GM12801 (cell line): ENCODE results near the gene NFIX.

ENCODE experiments used
- CTCF ChIP-seq: IDR thresholded peaks from one replicate; pipeline ENCODE4 v1.5.1; 2011; ENCODE audit warnings: control low read depth; ENCODE audit not compliant: insufficient read length; ENCODE audit errors: extremely low read depth

The NFIX gene

GRCh38 chr19:12994701-12995595 lies at the start of gene NFIX:
NFIX (plus strand) TSS chr19:12995475; CDS start chr19:12995838, 363 bp downstream.
- no peak for TF ChIP-seq CTCF

DNA sequence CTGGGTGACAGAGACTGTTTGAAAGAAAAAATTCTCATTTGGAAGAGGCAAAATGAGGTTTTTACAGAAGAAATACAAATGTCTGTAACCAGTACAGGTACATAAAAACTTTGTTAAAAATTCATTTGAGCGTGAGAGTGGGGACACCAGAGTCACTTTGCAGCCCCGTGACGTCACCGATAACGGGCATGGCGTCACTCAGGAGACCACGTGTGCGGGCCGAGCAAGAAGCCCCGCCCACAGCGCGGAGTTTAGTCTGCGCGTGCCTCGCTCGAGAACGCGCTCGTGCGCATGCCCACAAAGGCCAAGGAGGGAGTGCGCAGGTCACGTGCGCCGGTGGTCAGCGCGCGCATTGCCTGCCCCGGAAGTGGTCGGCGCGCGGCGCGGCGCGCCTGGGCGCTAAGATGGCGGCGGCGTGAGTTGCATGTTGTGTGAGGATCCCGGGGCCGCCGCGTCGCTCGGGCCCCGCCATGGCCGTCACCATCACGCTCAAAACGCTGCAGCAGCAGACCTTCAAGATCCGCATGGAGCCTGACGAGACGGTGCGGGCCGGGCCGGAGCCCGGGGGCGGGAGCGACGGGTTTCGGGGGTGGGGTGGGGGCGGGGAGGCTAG lies 49.7 kb upstream of the NFIX start, which contains the start of gene RAD23A:
TSS of gene RAD23A (plus strand) at position 384 of the 613 bp plus-strand sequence. CDS start at position 471, 87 bp downstream.
- no peak for TF ChIP-seq CTCF

DNA sequence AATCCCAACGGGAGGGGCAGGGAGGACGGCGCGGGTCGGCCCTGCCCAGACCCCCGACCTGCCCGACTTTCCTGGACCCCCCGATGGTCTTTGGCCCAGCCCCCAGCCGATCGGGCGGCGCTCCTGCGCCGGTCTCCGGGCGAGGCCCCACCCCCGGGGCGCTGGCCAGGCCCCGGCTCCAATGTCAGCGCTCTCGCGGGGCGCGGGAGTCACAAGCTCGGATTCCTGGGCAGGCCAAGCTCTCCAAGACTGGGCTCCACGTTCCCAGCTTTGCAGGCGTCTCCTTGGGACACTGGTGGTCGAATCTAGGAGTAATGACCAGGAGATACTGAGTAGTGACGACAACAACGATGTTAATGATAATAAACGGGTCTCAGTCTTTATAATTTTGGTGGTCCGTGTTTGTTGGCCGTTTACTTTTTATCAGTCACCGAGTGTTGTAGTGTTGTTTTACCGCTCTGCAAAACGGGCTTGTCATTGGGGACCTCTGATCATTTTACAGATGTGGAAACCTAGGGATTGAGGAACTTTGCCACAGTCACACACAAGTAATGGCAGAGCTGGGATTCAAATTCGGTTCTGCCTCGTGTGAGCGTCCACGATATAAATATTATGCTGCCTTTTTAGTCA lies 49.1 kb upstream of the NFIX start:
- no peak for TF ChIP-seq CTCF

GRCh38 chr19:12946731-12947496 lies 48.4 kb upstream of the NFIX start:
- no peak for TF ChIP-seq CTCF

DNA sequence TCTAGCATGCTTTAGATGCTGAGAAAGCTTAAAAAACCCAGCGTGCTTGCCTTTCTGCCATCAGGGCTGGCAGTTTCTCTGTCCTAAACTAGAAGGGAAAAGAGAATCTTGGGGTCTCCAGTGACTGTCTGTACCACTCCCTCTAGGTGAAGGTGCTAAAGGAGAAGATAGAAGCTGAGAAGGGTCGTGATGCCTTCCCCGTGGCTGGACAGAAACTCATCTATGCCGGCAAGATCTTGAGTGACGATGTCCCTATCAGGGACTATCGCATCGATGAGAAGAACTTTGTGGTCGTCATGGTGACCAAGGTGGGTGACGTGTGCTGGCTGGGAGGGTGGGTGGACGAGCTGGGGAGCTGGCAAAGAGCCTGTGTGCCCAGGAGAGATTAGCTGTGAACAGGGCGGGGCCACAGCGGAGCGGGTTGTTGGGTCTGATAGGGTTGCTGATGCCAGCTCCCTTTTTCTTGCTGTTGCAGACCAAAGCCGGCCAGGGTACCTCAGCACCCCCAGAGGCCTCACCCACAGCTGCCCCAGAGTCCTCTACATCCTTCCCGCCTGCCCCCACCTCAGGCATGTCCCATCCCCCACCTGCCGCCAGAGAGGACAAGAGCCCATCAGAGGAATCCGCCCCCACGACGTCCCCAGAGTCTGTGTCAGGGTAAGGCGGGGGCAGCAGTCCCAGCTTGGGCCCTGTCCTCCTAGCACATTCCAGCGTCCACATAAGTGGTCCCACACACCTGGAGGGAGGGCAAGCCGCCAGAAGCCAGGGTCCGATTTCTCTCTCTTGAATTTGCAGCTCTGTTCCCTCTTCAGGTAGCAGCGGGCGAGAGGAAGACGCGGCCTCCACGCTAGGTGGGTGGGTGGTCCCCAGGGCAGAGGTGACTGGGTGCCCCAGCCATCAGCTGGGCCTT lies 47.3 kb upstream of the NFIX start:
- no peak for TF ChIP-seq CTCF

DNA sequence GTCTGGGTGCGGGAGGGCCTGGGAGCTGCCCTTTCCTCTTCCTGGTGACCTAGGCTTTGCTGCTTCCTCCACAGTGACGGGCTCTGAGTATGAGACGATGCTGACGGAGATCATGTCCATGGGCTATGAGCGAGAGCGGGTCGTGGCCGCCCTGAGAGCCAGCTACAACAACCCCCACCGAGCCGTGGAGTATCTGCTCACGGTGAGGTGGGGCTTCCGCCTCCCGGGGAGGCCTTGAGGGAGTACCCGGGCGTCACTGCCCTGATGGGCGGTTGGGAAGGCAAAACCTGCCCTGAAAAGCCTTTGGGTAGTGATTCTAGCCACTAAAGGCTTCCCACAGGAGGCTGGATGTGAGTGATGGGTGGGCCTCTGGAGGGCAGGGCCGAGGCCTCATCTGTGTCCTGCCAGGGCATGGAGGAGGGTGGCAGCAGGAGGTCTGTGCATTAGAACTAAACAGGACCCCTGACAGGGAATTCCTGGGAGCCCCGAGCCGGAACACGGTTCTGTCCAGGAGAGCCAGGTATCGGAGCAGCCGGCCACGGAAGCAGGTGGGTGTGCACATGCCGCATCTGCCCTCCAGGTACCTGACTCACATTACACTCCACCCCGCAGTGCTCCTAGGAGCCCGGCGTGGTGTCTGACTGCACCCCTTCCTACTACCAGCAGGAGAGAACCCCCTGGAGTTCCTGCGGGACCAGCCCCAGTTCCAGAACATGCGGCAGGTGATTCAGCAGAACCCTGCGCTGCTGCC lies 46.5 kb upstream of the NFIX start:
- TF ChIP-seq CTCF: no peak
